Measurements from ENCODE around the gene ZNF326. TPM values are rescaled to one million over a fixed set of nuclear protein-coding genes. Genes with fewer than 3 reads are reported as not detected.
"Not testable (repeated sequence)": the region's sequence is repeated elsewhere in the genome, so short reads cannot be mapped to it uniquely, and the experiment has no call there.

ZNF326 gene
- total and polyA plus RNA-seq, 4 donors: 15.7 to 61.2 (median 43.3) TPM

- no peaks in the 10 kb centered on the region for H3K9me3 ChIP-seq (ENCODE audit: control insufficient read depth, insufficient read depth, low read length)
- H3K4me3 ChIP-seq (ENCODE audit: low read depth, low read length): no peak overlapping the region
- no peaks in the 10 kb centered on the region for H3K27me3 ChIP-seq (ENCODE audit: control insufficient read depth, insufficient read depth, low read length)
- no peak overlapping the region for H3K27ac ChIP-seq (ENCODE audit: low read depth, low read length)
- peak in 1 of 6 donors; percentile 8 for DNase-seq (ENCODE audit: low read depth in 4 of 6, low spot score in 6 of 6)
- peaks cover 3% of the 10 kb centered on the region for H3K4me1 ChIP-seq (ENCODE audit: control insufficient read depth, insufficient read depth, low read length)
- WGBS (ENCODE audit: insufficient coverage): 30% methylated on average over 2 of the region's 4 CpGs
- H3K36me3 ChIP-seq (ENCODE audit: control insufficient read depth, insufficient read depth, low read length): no peaks in the 10 kb centered on the region
Measured at GRCh38 chr1:89980605-89981004, 14.3 kb upstream of the ZNF326 start.

- not testable (repeated sequence) for H3K4me3 ChIP-seq (ENCODE audit: low read depth, low read length); H3K27me3 ChIP-seq (ENCODE audit: control insufficient read depth, insufficient read depth, low read length); H3K27ac ChIP-seq (ENCODE audit: low read depth, low read length); H3K36me3 ChIP-seq (ENCODE audit: control insufficient read depth, insufficient read depth, low read length); DNase-seq (ENCODE audit: low read depth in 4 of 6, low spot score in 6 of 6); H3K4me1 ChIP-seq (ENCODE audit: control insufficient read depth, insufficient read depth, low read length); H3K9me3 ChIP-seq (ENCODE audit: control insufficient read depth, insufficient read depth, low read length)
- WGBS (ENCODE audit: insufficient coverage): 100% methylated on average over 1 of the region's 2 CpGs
Measured at GRCh38 chr1:89982846-89983245, 12.1 kb upstream of the ZNF326 start.

GRCh38 chr1:89984564-89985116, 10.3 kb upstream of the ZNF326 start:
- H3K9me3 ChIP-seq (ENCODE audit: control insufficient read depth, insufficient read depth, low read length); H3K27ac ChIP-seq (ENCODE audit: low read depth, low read length); DNase-seq (ENCODE audit: low read depth in 4 of 6, low spot score in 6 of 6); H3K27me3 ChIP-seq (ENCODE audit: control insufficient read depth, insufficient read depth, low read length); H3K4me3 ChIP-seq (ENCODE audit: low read depth, low read length); H3K4me1 ChIP-seq (ENCODE audit: control insufficient read depth, insufficient read depth, low read length); H3K36me3 ChIP-seq (ENCODE audit: control insufficient read depth, insufficient read depth, low read length): not testable (repeated sequence)
- WGBS (ENCODE audit: insufficient coverage): 96% methylated on average over 12 of the region's 33 CpGs

- DNase-seq (ENCODE audit: low read depth in 4 of 6, low spot score in 6 of 6): peak in 2 of 6 donors; percentile 25 to 77
- Histone ChIP-seq H3K27ac (ENCODE audit: low read depth, low read length) (no peak overlapping the region), H3K4me3 (ENCODE audit: low read depth, low read length) (no peak overlapping the region), H3K27me3 (ENCODE audit: control insufficient read depth, insufficient read depth, low read length) (no peaks in the 10 kb centered on the region), H3K36me3 (ENCODE audit: control insufficient read depth, insufficient read depth, low read length) (no peaks in the 10 kb centered on the region), H3K4me1 (ENCODE audit: control insufficient read depth, insufficient read depth, low read length) (peaks cover under 1% of the 10 kb centered on the region), H3K9me3 (ENCODE audit: control insufficient read depth, insufficient read depth, low read length) (no peaks in the 10 kb centered on the region)
Measured at GRCh38 chr1:89986020-89986419, 8.9 kb upstream of the ZNF326 start.

GRCh38 chr1:89987159-89987819, 7.6 kb upstream of the ZNF326 start:
- peak; percentile 72 to 96 (median 78) for DNase-seq (ENCODE audit: low read depth in 4 of 6, low spot score in 6 of 6)
- Histone ChIP-seq H3K27ac (ENCODE audit: low read depth, low read length) (no peak overlapping the region), H3K9me3 (ENCODE audit: control insufficient read depth, insufficient read depth, low read length) (no peaks in the 10 kb centered on the region), H3K4me3 (ENCODE audit: low read depth, low read length) (no peak overlapping the region), H3K4me1 (ENCODE audit: control insufficient read depth, insufficient read depth, low read length) (no peaks in the 10 kb centered on the region), H3K27me3 (ENCODE audit: control insufficient read depth, insufficient read depth, low read length) (no peaks in the 10 kb centered on the region), H3K36me3 (ENCODE audit: control insufficient read depth, insufficient read depth, low read length) (no peaks in the 10 kb centered on the region)
- WGBS (ENCODE audit: insufficient coverage): 0% methylated on average over 2 of the region's 3 CpGs

- Histone ChIP-seq H3K27ac (ENCODE audit: low read depth, low read length) (no peak overlapping the region), H3K4me1 (ENCODE audit: control insufficient read depth, insufficient read depth, low read length) (no peaks in the 10 kb centered on the region), H3K9me3 (ENCODE audit: control insufficient read depth, insufficient read depth, low read length) (no peaks in the 10 kb centered on the region), H3K27me3 (ENCODE audit: control insufficient read depth, insufficient read depth, low read length) (no peaks in the 10 kb centered on the region), H3K36me3 (ENCODE audit: control insufficient read depth, insufficient read depth, low read length) (no peaks in the 10 kb centered on the region), H3K4me3 (ENCODE audit: low read depth, low read length) (no peak overlapping the region)
- WGBS (ENCODE audit: insufficient coverage): 88% methylated on average over 17 of the region's 23 CpGs
- DNase-seq (ENCODE audit: low read depth in 4 of 6, low spot score in 6 of 6): no peak
Measured at GRCh38 chr1:89989099-89989498, 5.8 kb upstream of the ZNF326 start.

GRCh38 chr1:89989799-89990198, 5.1 kb upstream of the ZNF326 start:
- 83% methylated on average over 1 of the region's 3 CpGs for WGBS (ENCODE audit: insufficient coverage)
- Histone ChIP-seq H3K27ac (ENCODE audit: low read depth, low read length) (no peak overlapping the region), H3K36me3 (ENCODE audit: control insufficient read depth, insufficient read depth, low read length) (no peaks in the 10 kb centered on the region), H3K4me3 (ENCODE audit: low read depth, low read length) (no peak overlapping the region), H3K9me3 (ENCODE audit: control insufficient read depth, insufficient read depth, low read length) (no peaks in the 10 kb centered on the region), H3K4me1 (ENCODE audit: control insufficient read depth, insufficient read depth, low read length) (peaks cover 2% of the 10 kb centered on the region), H3K27me3 (ENCODE audit: control insufficient read depth, insufficient read depth, low read length) (no peaks in the 10 kb centered on the region)
- DNase-seq (ENCODE audit: low read depth in 4 of 6, low spot score in 6 of 6): no peak

- Histone ChIP-seq H3K4me1 (ENCODE audit: control insufficient read depth, insufficient read depth, low read length) (peaks cover 2% of the 10 kb centered on the region), H3K27me3 (ENCODE audit: control insufficient read depth, insufficient read depth, low read length) (no peaks in the 10 kb centered on the region), H3K27ac (ENCODE audit: low read depth, low read length) (no peak overlapping the region), H3K36me3 (ENCODE audit: control insufficient read depth, insufficient read depth, low read length) (no peaks in the 10 kb centered on the region), H3K9me3 (ENCODE audit: control insufficient read depth, insufficient read depth, low read length) (no peaks in the 10 kb centered on the region), H3K4me3 (ENCODE audit: low read depth, low read length) (no peak overlapping the region)
- WGBS (ENCODE audit: insufficient coverage): 81% methylated on average over 6 of the region's 8 CpGs
- no peak for DNase-seq (ENCODE audit: low read depth in 4 of 6, low spot score in 6 of 6)
Measured at GRCh38 chr1:89990976-89991831, 3.7 kb upstream of the ZNF326 start.

- Histone ChIP-seq H3K27ac (ENCODE audit: low read depth, low read length) (no peak overlapping the region), H3K4me3 (ENCODE audit: low read depth, low read length) (no peak overlapping the region), H3K9me3 (ENCODE audit: control insufficient read depth, insufficient read depth, low read length) (no peaks in the 10 kb centered on the region), H3K27me3 (ENCODE audit: control insufficient read depth, insufficient read depth, low read length) (no peaks in the 10 kb centered on the region), H3K4me1 (ENCODE audit: control insufficient read depth, insufficient read depth, low read length) (peaks cover 10% of the 10 kb centered on the region), H3K36me3 (ENCODE audit: control insufficient read depth, insufficient read depth, low read length) (no peaks in the 10 kb centered on the region)
- 95% methylated on average over 24 of the region's 24 CpGs for WGBS (ENCODE audit: insufficient coverage)
- no peak for DNase-seq (ENCODE audit: low read depth in 4 of 6, low spot score in 6 of 6)
Measured at GRCh38 chr1:89993541-89993940, 1.4 kb upstream of the ZNF326 start.

All from spinal cord (tissue), 10 donors.